ENCODE measurements around the gene ZBTB7B.

DNA sequence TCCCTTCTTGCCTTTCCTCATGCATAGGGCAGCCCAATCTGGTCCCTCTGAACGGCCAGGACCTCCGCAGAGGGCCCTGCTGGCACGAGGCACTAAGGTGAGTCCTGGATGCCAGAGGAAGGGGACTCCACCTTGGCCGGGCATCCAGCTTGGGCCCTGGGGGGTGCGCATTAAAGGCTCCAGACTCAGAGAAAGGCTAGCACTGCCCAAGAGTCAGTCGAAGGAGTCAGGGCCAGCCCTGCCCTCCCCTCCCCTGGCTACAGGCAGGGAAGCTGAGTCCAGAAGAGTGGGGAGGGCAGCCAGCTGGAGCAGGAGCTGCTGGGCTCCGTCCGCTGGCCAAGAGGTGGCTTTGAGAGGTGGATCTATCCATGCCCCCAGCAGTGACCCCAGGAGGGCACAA, 58.1 kb downstream of the ZBTB7B start:
- no peak for TF ChIP-seq POLR2A (IDR thresholded peaks at IDR 0.05)
- TF ChIP-seq, protein P1, sequence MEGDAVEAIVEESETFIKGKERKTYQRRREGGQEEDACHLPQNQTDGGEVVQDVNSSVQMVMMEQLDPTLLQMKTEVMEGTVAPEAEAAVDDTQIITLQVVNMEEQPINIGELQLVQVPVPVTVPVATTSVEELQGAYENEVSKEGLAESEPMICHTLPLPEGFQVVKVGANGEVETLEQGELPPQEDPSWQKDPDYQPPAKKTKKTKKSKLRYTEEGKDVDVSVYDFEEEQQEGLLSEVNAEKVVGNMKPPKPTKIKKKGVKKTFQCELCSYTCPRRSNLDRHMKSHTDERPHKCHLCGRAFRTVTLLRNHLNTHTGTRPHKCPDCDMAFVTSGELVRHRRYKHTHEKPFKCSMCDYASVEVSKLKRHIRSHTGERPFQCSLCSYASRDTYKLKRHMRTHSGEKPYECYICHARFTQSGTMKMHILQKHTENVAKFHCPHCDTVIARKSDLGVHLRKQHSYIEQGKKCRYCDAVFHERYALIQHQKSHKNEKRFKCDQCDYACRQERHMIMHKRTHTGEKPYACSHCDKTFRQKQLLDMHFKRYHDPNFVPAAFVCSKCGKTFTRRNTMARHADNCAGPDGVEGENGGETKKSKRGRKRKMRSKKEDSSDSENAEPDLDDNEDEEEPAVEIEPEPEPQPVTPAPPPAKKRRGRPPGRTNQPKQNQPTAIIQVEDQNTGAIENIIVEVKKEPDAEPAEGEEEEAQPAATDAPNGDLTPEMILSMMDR (IDR thresholded peaks at IDR 0.05), result no peak

Data from esophagus squamous epithelium (tissue), 4 donors.